HEK293 (cell line): Measurements from ENCODE around the gene HIP1.

ENCODE experiments used
- AEBP2 ChIP-seq: fragments of 450-650 bp; formaldehyde crosslinking; IDR thresholded peaks from 2 replicates; pipeline ENCODE4 v1.5.1; 2016; ENCODE audit warnings: missing biosample characterization, missing genetic modification characterization, borderline replicate concordance
- CTCF ChIP-seq: fragments of 450-650 bp; formaldehyde crosslinking; IDR thresholded peaks from 2 replicates; pipeline ENCODE4 v1.5.1; 2016; ENCODE audit warnings: missing biosample characterization, missing genetic modification characterization
- ZNF274 ChIP-seq, 2 experiments: fragments of 200-500 bp in 1 of 2; fragments of 450-650 bp in 1 of 2; sonication (Bioruptor generic) in 1 of 2; formaldehyde crosslinking in 1 of 2; IDR thresholded peaks; 2 replicates each; pipeline versions ENCODE4 v1.5.1 to v1.6.1; 2014 to 2016; ENCODE audit warnings: borderline replicate concordance in 1 of 2, inconsistent platforms in 1 of 2, low read length in 1 of 2, missing biosample characterization in 1 of 2, missing genetic modification characterization in 1 of 2
- ZNF549 ChIP-seq: fragments of 450-650 bp; IDR thresholded peaks from 2 replicates; pipeline ENCODE4 v1.5.1; 2018; ENCODE audit warnings: missing biosample characterization, missing genetic modification characterization, mild to moderate bottlenecking, inconsistent platforms, moderate library complexity

GRCh38 chr7:75694638-75695399 lies 43.9 kb downstream of the HIP1 start:
- no peak for TF ChIP-seq CTCF (tag by site-specific recombination)
- no peak for TF ChIP-seq ZNF549
- TF ChIP-seq AEBP2 (tag by site-specific recombination) = no peak
- no peak for TF ChIP-seq ZNF274 (IDR thresholded peaks at IDR 0.05; ENCODE audit: low read length)
- TF ChIP-seq ZNF274 (tag by site-specific recombination; IDR thresholded peaks at IDR 0.05; ENCODE audit: borderline replicate concordance) = no peak
